Measurements from ENCODE around the gene KRT1.

Gene KRT1

DNA sequence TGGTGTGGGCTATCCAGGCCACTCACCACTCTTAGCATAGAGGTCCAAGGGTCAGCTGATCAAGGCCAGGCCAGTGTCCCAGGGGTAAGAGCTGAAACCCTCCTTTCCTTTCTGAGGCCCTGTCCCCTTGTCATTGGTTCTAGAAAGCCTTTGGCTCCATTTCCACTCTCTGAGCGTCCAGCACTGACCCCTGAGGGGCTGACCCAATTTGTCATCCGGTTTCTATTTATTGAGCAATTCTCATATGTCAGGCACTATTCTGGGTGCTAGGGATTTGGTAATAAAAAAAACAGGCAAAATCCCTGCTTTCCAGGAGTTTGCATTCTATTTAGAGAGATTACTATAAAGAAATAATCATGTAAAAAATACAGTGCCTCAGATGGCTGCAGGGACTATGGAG is 19.8 kb upstream of the KRT1 start:
- TF ChIP-seq CTCF (conservative IDR thresholded peaks at IDR 0.05; ENCODE audit: control insufficient read depth, insufficient read depth, low read depth, low read length) = no peak
- no peak for DNase-seq (ENCODE audit: low read depth)
- no peak overlapping the region for H3K4me3 ChIP-seq (ENCODE audit: control insufficient read depth, low read depth, low read length)

- no peak for DNase-seq (ENCODE audit: low read depth)
- no peak overlapping the region for H3K4me3 ChIP-seq (ENCODE audit: control insufficient read depth, low read depth, low read length)
- TF ChIP-seq CTCF (conservative IDR thresholded peaks at IDR 0.05; ENCODE audit: control insufficient read depth, insufficient read depth, low read depth, low read length) = no peak
Measured at GRCh38 chr12:52699373-52699772, 19.2 kb upstream of the KRT1 start.

DNA sequence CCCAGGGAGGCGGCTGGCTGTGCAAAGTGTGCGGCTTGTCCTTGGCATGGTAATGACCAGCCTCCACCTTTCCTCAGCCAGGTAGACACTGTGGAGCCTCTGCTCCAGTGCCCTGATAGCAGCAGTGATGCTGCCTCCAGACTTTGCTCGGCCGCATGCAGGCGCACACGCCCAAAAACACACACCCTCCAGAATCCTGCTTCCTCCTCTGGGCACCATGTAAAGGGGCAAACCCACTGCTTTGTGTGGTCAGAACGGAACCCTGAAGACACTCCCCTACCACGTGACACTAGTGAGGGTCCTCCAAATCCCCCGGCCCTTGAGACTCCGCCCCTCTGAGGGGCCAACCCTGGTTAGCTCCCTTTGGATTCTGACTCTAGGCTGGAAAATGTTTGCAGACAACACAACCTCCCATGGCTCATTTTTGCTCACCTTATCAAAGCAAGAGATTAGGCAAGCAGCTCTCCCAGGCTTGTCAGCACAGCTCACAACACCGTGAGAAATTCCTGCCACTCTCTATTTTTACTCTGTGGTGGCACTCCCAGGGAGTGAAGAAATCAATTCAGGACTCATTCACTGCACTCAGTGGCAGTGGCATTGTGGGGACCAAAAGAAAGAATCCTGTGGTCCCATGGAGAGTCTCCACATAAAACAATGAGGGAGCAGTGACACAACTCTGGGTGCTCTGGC is 18.6 kb upstream of the KRT1 start:
- DNase-seq (ENCODE audit: low read depth) = no peak
- no peak for TF ChIP-seq CTCF (conservative IDR thresholded peaks at IDR 0.05; ENCODE audit: control insufficient read depth, insufficient read depth, low read depth, low read length)
- no peak overlapping the region for H3K4me3 ChIP-seq (ENCODE audit: control insufficient read depth, low read depth, low read length)

GRCh38 chr12:52697058-52697582 is 16.9 kb upstream of the KRT1 start:
- no peak for DNase-seq (ENCODE audit: low read depth)
- H3K4me3 ChIP-seq (ENCODE audit: control insufficient read depth, low read depth, low read length) = no peak overlapping the region
- no peak for TF ChIP-seq CTCF (conservative IDR thresholded peaks at IDR 0.05; ENCODE audit: control insufficient read depth, insufficient read depth, low read depth, low read length)

DNA sequence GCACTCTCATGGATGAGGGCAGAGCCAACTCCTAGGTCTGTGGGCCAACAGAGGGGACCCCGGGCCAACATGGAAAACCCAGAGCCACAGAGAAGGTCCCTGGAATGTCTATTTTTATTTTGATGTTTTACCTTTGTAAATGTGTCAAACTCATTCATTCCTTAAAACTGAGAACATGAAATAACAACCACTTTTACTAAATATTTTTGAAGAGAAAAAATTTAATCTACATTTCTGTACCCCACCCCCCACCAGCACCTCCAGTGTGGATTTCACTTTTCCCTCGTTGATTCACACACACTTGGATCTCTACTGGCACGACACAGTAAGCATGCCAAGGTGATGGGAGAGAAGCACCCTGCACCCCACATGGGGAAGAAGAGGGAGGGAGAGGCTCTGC is 16.4 kb upstream of the KRT1 start:
- no peak overlapping the region for H3K4me3 ChIP-seq (ENCODE audit: control insufficient read depth, low read depth, low read length)
- no peak for DNase-seq (ENCODE audit: low read depth)
- no peak for TF ChIP-seq CTCF (conservative IDR thresholded peaks at IDR 0.05; ENCODE audit: control insufficient read depth, insufficient read depth, low read depth, low read length)

DNA sequence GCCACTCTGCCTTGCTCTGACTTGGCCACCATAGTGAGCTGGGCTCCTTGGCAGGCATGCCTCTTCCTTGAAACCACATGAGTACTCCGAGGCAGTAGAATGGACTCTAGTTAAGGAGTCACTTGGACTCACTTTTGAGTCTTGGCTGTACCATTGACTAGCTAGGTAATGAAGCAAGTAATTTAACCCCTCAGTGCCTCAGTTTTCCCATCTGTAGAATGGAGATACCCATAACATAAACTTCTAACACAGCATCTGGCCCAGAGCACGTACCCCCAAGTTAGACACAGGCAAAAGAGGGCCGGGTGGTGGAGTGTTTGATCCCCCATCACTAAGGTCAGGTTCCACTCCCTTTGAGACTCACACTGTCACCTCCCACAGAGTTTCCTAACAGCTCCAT is 14.8 kb upstream of the KRT1 start:
- DNase-seq (ENCODE audit: low read depth) = no peak
- H3K4me3 ChIP-seq (ENCODE audit: control insufficient read depth, low read depth, low read length) = no peak overlapping the region
- TF ChIP-seq CTCF (conservative IDR thresholded peaks at IDR 0.05; ENCODE audit: control insufficient read depth, insufficient read depth, low read depth, low read length) = no peak
